Adrenal gland (tissue), 12 donors: ENCODE results near the gene NPAS3. TPM values are rescaled to one million over a fixed set of nuclear protein-coding genes. Genes with fewer than 3 reads are reported as not detected.

Experiments
- DNase-seq, 7 donors: peaks; one replicate each; pipeline ENCODE4 v3.0.0-alpha.2; 2019 to 2020
- H3K27ac ChIP-seq, 5 donors: fragments of 200-600 bp; sonication (generic) in 4 of 5; 1 replicate in 3 of 5; 2 replicates in 2 of 5; pipeline versions ENCODE4 v1.5.1 to v1.8.0; 2016 to 2020; ENCODE audit warnings: mild to moderate bottlenecking in 1 of 5
- H3K27me3 ChIP-seq: fragments of 200-600 bp; 2 replicates; pipeline ENCODE4 v1.8.0; 2021
- H3K36me3 ChIP-seq, 2 donors: fragments of 200-600 bp; replicated peaks in 1 of 2; 1 replicate in 1 of 2; 2 replicates in 1 of 2; pipeline versions ENCODE4 v1.5.1 to v1.8.0; 2018 to 2022
- H3K4me1 ChIP-seq, 2 donors: fragments of 200-600 bp; replicated peaks in 1 of 2; 1 replicate in 1 of 2; 2 replicates in 1 of 2; pipeline versions ENCODE4 v1.5.1 to v1.8.0; 2018 to 2021
- H3K4me3 ChIP-seq, 4 donors: fragments of 200-600 bp; sonication (generic) in 3 of 4; one replicate each; pipeline ENCODE4 v1.5.1; 2016 to 2018
- H3K9me3 ChIP-seq, 3 donors: fragments of 200-600 bp; sonication (generic) in 1 of 3; replicated peaks in 1 of 3; 1 replicate in 2 of 3; 2 replicates in 1 of 3; pipeline versions ENCODE4 v1.5.1 to v1.8.0; 2016 to 2021
- POLR2A ChIP-seq, 2 donors: fragments of 450-650 bp; IDR thresholded peaks; one replicate each; pipeline ENCODE4 v1.6.1; 2017; ENCODE audit warnings: antibody characterized with exemption in 2 of 2, mild to moderate bottlenecking in 2 of 2, moderate library complexity in 1 of 2
- WGBS, 4 donors: extraction: QIAGEN DNeasy Blood & Tissue Kit in 2 of 4; methylation state at CpG; one replicate each; pipeline versions ENCODE4 v1.1.5 to v1.1.7; 2013 to 2017; 5-methylcytosine and 5-hydroxymethylcytosine counted together
- intact Hi-C, 2 donors: fragments of 100-400 bp; cut with DNase I; formaldehyde crosslinking; loops; one replicate each; pipeline versions ENCODE4 v1.14.1 to v1.15.0; 2022 to 2023
- polyA plus RNA-seq, 3 donors: library from polyadenylated mRNA; stranded (reverse); fragments of 200-250 nt in 2 of 3; fragments of 350-450 nt in 1 of 3; fragmentation: Illumina TruSeq in 1 of 3; extraction: RNeasy Lipid Tissue Mini Kit (QIAGEN cat#74804) in 1 of 3; gene quantifications; one replicate each; pipeline ENCODE4 v1.2.3, GENCODE V29; 2013 to 2014
- total RNA-seq, 9 donors: library from RNA; depleted of rRNA in 4 of 9; stranded (reverse); fragments of >200 nt in 4 of 9; fragments of 120-200 nt in 1 of 9; fragmentation: NEBNext Ultra II Directional in 1 of 9; extraction: Animal tissue kit (Norgen Biotek cat#: 25700) in 1 of 9; gene quantifications; one replicate each; pipeline versions ENCODE4 v1.1.0 to v1.2.4, GENCODE V29; 2013 to 2023
- TF ChIP-seq, protein P1 (sequence below), 6 experiments: fragments of 450-650 bp in 4 of 6; fragments of 200-600 bp in 2 of 6; sonication (generic) in 1 of 6; IDR thresholded peaks; 1 replicate in 5 of 6; 2 replicates in 1 of 6; pipeline versions ENCODE4 v1.5.1 to v1.8.0; 2016 to 2021; ENCODE audit warnings: antibody characterized with exemption in 6 of 6, mild to moderate bottlenecking in 2 of 6, moderate library complexity in 1 of 6
- donor health status: healthy with polysubstance abuse.
- donor health status: Bipolar disorder and iron deficiency.
- donor health status: DM: yes; HTN: yes; CAD: no.
- donor health status: DM: no; HTN: no; CAD: no.
- donor health status: DM: no; HTN: no; CAD: no.
- donor health status: DM: yes; HTN: yes; CAD: no.

Gene NPAS3
- total and polyA plus RNA-seq, 12 donors = 0.36 to 7.5 (median 1.5) TPM

DNA sequence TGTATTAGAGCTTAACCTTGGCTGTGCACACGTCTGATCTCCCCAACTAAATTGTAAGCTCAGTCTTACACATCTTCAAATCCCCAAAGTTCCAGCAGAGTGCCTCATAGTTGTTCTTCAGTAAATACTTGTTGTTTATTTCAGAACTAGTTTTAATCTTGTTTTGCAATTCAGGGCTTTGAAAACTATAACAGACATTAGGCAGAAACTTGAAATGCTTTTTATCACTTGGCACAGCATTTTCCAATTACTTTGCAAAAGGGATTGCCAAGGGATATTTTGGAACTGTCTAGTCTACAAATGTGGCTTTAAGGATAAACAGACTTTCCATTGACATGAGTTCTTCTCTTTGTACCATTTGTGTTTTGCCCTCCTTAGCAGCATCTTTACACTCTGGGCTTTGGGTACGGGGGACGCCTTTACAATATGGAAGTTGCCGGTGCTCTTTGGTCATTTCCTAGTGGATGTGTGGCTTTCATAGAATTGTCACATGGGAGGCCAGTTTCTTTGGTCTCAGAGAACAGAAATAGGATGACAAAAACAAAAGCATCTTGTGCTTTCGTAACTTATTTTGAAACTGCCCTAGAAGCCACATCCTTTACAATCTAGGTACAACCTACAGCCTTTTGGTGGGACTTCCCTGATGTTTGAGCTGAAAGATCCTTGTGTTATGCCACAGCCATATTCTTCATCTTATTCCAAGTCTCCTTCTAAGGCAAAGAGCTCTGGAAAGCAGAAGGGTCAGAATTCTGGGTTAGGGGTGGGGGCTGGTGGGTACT, 96.9 kb downstream of the NPAS3 start:
- intact Hi-C loops = no loop called here
- Histone ChIP-seq H3K4me3 (no peak overlapping the region), H3K9me3 (no peaks in the 10 kb centered on the region), H3K4me1 (no peaks in the 10 kb centered on the region), H3K36me3 (no peaks in the 10 kb centered on the region), H3K27ac (no peak overlapping the region), H3K27me3 (no peaks in the 10 kb centered on the region)
- no peak for DNase-seq
- WGBS, 4 donors = 82 to 89% (median 84%) methylated on average over 5 of the region's 5 CpGs
- TF ChIP-seq, protein P1, sequence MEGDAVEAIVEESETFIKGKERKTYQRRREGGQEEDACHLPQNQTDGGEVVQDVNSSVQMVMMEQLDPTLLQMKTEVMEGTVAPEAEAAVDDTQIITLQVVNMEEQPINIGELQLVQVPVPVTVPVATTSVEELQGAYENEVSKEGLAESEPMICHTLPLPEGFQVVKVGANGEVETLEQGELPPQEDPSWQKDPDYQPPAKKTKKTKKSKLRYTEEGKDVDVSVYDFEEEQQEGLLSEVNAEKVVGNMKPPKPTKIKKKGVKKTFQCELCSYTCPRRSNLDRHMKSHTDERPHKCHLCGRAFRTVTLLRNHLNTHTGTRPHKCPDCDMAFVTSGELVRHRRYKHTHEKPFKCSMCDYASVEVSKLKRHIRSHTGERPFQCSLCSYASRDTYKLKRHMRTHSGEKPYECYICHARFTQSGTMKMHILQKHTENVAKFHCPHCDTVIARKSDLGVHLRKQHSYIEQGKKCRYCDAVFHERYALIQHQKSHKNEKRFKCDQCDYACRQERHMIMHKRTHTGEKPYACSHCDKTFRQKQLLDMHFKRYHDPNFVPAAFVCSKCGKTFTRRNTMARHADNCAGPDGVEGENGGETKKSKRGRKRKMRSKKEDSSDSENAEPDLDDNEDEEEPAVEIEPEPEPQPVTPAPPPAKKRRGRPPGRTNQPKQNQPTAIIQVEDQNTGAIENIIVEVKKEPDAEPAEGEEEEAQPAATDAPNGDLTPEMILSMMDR (IDR thresholded peaks at IDR 0.05) = no peak
- TF ChIP-seq POLR2A (IDR thresholded peaks at IDR 0.05) = no peak

DNA sequence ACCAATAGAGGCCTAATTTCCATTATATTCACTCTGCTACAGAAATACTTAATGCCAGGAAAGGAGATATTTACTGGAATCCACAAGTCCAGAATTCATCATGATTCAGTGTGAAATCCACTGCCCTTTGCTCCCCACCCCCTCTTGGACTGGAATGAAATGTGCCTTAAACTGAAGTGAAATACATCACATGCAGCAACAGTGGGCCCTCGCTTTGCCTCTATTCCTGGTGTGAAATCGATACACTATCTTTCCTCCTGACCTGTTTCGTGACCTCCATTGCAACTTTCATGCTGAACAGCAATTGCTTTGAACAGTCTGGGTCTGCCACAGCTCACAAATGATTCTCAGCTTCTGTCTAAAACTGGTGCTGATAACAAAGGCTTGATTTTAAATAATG, 100.6 kb downstream of the NPAS3 start:
- intact Hi-C loops = no loop called here
- 79 to 97% (median 83%) methylated on average over 3 of the region's 3 CpGs for WGBS, 4 donors
- TF ChIP-seq POLR2A (IDR thresholded peaks at IDR 0.05) = no peak
- TF ChIP-seq, protein P1 (IDR thresholded peaks at IDR 0.05) = no peak

DNA sequence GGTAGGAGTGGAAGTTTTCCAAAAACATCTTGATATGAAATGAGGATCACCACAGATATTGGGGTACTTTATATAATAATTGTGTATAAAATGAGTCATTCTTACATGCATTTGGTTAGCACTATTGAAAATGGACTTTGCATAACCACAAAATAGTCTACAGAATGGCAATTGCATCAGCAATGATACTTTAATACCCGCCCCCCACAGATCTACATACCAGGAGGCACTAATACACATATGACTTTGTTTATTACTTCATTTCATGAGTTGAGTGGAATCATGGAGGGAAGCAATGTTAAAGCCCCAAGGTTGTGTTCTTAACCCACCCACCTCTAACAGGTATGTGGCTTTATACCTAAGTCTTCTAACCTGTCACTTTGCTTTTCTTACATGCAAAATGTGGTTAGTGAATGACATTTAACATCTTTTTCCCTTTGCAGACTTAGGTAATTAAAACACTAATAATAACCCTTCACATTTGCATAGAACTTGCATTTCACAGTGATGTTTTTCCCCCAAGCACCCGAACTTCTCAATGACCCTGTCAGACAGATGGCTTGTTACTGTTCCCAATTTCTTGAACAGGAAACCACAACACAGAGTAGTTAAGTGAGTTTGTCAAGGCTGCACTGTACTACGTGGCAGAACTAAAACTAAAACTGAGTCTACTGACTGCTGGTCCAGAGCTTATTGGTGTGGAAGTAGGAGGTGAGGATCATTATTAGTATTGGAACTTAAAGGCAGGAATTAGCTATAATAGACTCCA, 101.9 kb downstream of the NPAS3 start:
- intact Hi-C loops = no loop called here
- no peak for DNase-seq
- H3K27me3 ChIP-seq = no peaks in the 10 kb centered on the region
- TF ChIP-seq, protein P1 (IDR thresholded peaks at IDR 0.05) = no peak
- TF ChIP-seq POLR2A (IDR thresholded peaks at IDR 0.05) = no peak
- H3K27ac ChIP-seq = no peak overlapping the region
- no peaks in the 10 kb centered on the region for H3K9me3 ChIP-seq
- H3K4me3 ChIP-seq = no peak overlapping the region
- no peaks in the 10 kb centered on the region for H3K36me3 ChIP-seq
- WGBS, 4 donors = 90 to 92% (median 92%) methylated on average over 3 of the region's 3 CpGs
- peaks cover 0 to 6% of the 10 kb centered on the region in 2 donors for H3K4me1 ChIP-seq

More for the DNA sequence above, 100.6 kb downstream of the NPAS3 start:
- no peaks in the 10 kb centered on the region for H3K36me3 ChIP-seq
- H3K4me3 ChIP-seq = no peak overlapping the region
- no peak overlapping the region for H3K27ac ChIP-seq
- peaks cover 0 to 6% of the 10 kb centered on the region in 2 donors for H3K4me1 ChIP-seq
- H3K9me3 ChIP-seq = no peaks in the 10 kb centered on the region
- H3K27me3 ChIP-seq = no peaks in the 10 kb centered on the region
- no peak for DNase-seq

DNA sequence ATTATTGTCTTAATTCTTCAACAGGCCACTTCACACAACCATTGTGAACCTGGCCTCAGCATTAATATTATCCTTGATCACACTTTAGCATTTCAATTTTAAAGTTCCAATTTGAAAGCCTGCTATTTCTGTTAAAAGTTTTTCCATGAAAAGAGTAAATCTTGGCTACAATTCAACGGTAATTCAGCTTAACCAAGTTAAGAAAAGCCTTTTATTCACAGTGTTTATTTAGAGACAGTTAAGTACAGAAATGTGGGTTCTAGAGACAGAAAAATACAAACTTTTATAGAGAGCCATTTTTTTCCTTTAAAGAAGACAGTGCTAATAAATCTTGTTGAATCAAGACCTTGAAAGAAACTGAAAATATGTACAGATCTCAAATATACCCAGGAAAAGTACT, 103.9 kb downstream of the NPAS3 start:
- intact Hi-C loops = no loop called here
- H3K9me3 ChIP-seq = no peaks in the 10 kb centered on the region
- TF ChIP-seq, protein P1 (IDR thresholded peaks at IDR 0.05) = no peak
- TF ChIP-seq POLR2A (IDR thresholded peaks at IDR 0.05) = no peak
- H3K4me1 ChIP-seq = peaks cover 0 to 6% of the 10 kb centered on the region in 2 donors
- no peak overlapping the region for H3K27ac ChIP-seq
- H3K4me3 ChIP-seq = no peak overlapping the region
- WGBS, 4 donors = 14 to 43% (median 42%) methylated on average over 1 of the region's 1 CpG
- H3K36me3 ChIP-seq = no peaks in the 10 kb centered on the region
- no peak for DNase-seq
- H3K27me3 ChIP-seq = no peaks in the 10 kb centered on the region
